OCI-LY1 (cell line): ENCODE data around the gene NMT2.

Source experiments
- CTCF ChIP-seq: fragments of 200-600 bp; sonication (generic), shearing (Covaris generic); IDR thresholded peaks from 2 replicates; pipeline ENCODE4 v1.5.1; 2017; ENCODE audit warnings: mild to moderate bottlenecking, antibody characterized with exemption, low read length, moderate library complexity, mixed read lengths
- EZH2 ChIP-seq: fragments of 200-600 bp; sonication (generic), shearing (Covaris generic); IDR thresholded peaks from 2 replicates; pipeline ENCODE4 v1.8.0; 2017; ENCODE audit warnings: borderline replicate concordance, mixed run types, mild to moderate bottlenecking, antibody characterized with exemption, low read length, moderate library complexity, mixed read lengths

GRCh38 chr10:15092855-15093408, 75.6 kb downstream of the NMT2 start:
- TF ChIP-seq CTCF (no peak), EZH2 (no peak)
